GM19463 (cell line): ENCODE data around the gene RAP1GAP.

Source experiments
- ATAC-seq: cut with Tn5 transposase; IDR thresholded peaks from one replicate; pipeline ENCODE4 v1.9.1; 2021; ENCODE audit warnings: mild to moderate bottlenecking, moderate library complexity; ENCODE audit not compliant: unreplicated experiment

Gene RAP1GAP

DNA sequence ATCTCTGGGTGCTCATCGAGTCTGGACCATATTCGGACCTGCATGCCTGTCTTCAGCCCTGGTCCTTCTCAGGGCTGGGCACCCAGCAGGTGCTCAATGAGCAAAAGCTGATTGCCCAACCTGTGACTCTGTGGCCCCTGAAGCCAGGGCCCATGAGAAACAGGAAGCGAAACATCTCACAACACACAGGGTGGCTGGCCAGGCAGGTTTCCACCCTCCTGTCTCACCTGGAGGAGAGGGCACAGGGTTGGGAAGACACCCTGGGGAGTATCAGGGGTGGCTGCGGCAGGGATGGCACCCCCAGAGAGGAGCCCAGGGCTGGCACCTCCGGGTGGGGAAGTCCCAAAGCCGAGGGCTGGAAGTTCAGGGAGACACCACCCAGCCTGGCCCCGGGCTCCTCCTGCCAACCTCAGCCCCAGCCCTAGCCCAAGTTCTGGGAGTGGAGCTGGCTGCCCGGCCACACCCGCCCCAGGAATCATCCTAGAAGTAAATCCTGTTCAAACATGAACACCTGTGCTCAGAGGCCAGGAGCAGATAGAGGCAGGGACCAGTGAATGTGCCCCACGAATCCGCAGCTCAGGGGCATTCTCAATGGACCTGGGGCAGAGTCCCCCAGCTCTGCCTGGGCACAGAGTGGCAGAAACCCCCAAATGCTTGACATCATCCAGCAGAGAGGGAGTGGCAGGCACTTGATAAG is 54.6 kb downstream of the RAP1GAP start:
- no peak for ATAC-seq

DNA sequence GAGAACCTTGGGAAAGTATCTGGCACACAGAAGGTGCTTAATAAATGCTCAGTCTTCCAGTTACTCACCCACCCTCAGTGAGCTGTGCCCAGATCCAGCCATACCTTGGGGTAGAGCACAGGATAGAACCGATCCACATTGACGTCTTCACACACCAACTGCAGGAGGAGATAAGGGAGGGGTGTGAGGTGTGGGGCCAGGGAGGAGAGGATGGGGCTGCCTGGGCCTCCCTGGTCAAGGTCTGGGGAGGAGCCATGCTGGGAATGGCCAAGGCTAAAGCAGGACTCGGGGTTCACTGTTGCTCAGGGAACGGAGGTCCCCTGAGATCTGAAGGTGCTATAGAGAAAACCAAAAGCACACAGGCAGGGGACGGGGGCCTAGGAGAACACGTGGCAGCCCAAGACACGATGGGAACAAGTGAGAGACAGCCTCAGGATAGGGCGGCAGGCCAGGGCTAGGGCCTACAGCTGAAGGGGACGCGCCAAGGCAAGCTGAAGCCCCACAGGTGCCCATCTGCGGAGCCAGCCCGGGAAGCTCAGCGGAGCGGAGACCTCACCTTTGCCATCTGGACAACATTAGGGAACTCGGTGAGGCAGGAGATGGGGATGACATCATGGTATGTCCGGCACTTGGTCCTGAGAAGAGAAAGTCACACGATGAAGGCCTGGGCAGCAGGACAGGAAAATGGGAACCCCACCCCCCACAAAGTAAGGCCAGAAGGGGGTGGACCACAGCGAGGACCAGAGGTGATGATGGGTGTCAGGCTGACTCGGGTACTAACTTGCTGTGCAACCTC is 55.9 kb downstream of the RAP1GAP start:
- ATAC-seq, result no peak

DNA sequence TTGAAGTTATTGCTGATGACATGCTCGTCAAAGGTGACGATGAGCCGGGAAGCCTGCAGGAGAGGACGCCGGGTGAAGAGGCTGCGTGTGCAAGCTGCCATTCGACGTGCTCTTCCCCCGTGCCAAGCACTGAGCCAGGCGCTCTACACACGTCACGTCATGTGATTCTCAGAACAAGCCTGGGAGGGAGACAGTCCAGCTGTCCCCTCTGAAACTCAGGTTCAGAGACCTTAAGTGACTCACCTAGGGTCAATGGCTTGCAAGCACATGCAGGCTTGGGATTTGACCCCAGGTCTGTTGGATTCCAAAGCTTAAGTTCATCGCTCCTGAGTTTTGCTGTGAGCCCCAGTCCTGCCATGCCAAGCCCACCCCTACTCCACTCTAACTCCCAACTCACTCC is 57.1 kb downstream of the RAP1GAP start:
- no peak for ATAC-seq

DNA sequence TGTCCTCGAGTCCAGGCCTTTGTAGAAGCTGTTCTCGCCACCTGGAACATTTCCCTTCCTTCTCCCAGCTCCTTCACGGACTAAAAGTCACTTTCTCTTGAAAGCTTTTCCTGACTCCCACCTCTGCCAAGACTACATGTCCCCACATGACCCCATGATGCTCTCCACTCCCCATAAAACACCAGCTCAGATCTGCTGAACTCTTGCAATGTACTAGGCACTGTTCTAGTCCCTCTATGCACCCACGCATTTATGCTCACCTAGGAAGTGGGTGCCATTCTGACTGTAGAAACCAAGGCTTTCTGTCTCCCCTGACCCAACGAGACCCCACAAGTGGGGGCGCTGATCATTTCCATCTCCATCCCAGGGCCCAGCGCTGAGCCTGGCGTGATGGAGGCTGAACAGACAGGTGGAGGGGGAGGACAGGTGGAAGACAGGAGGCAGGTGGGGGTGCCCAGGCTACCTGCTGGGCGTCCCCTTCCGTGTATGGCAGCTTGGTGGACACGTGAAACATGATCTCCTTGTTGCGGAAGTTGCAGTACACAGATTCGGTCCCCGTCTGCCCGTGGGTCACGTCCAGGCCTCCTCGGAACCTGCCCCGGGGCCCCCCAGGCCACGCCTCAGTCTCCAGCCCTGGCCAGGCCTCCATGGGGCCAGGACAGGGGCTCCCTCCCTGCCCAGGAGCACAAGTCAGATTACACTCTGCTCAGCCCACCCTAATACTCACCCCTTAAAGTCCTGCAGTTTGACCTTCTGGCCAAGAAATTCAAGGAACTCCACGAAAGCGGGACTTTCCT is 58.0 kb downstream of the RAP1GAP start:
- ATAC-seq, result no peak

DNA sequence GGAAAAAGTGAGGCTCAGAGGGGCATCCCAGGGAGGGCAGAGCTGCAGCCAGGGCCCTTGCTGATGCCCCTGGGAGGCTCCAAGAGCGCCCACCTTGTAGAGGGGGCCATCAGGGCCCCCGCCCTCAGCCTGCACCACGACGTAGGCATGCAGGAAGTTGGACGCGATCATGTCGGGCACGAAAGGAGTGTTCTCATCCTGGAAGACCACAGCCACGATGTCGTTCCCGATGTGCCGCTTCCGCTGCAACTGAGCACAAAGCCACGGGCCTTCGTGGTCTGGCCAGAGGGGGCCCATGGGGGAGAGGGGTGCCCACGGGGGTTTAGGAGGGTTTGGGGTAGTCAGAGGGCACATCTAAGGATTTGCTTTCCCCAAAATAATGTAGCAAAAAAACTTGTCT is 59.1 kb downstream of the RAP1GAP start:
- no peak for ATAC-seq

DNA sequence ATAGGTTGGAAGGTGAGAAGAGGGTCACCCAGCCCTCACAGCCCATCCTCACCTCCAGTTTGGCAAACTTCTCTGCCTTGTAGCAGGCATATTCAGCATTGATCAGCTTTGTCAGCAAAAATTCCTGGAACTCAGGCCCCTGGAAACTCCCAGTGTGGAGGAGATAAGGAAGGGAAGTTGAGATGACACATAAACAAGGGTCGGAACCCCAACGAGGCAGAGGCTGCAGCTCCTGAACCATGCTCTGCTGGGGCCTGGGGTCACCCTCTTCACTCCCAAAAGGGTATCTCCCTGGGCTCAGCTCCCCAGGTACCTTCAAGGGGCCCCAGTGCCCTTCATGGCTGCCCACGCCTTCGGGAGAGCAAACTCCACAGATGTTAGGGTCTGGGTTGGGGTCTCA is 60.4 kb downstream of the RAP1GAP start:
- no peak for ATAC-seq

DNA sequence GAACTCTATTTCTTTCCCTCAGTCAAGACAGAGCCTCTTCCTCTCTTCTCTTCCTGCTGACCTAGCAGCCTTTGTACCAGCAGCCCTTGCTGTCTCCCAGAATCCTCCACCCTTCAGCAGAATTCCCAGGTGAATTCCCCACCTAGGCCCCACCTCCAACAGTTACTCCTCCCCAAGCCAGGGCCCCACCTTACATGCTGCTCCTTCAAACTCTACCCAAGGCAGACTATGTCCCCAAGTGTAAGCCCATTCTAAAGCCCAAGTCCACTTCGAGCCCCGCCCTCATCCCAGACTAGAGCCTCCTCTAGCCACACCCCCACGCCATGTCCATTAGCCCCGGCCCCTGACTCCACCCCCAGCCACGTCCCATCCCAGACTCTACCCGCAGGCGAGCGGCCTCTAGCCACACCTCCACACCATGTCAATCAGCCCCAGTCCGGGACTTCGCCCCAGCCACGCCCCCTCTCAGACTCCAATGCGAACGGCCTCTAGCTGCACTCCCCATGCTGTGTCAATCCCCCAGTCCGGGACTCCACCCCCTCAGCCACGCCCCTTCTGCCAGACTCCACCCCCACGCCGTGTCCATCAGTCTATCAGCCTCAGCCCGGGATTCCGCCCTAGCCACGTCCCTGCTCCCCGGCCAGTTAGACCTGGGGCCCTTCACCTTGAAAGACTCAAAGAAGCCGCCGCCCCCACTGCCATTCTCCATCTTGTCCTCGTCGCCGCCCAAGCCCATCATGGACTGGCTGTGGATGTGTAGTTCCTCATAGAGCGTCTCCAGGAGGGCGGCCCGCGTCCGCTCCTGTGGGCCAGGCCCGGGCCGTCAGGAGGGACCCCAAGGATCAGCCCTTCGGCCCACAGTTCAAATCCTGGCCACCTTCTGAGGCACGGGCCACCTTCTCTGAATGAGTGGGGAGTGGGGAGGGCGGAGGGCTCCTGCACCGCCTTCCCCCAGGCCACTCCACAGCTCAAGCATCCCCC is 61.3 kb downstream of the RAP1GAP start:
- peak; percentile 73 for ATAC-seq

DNA sequence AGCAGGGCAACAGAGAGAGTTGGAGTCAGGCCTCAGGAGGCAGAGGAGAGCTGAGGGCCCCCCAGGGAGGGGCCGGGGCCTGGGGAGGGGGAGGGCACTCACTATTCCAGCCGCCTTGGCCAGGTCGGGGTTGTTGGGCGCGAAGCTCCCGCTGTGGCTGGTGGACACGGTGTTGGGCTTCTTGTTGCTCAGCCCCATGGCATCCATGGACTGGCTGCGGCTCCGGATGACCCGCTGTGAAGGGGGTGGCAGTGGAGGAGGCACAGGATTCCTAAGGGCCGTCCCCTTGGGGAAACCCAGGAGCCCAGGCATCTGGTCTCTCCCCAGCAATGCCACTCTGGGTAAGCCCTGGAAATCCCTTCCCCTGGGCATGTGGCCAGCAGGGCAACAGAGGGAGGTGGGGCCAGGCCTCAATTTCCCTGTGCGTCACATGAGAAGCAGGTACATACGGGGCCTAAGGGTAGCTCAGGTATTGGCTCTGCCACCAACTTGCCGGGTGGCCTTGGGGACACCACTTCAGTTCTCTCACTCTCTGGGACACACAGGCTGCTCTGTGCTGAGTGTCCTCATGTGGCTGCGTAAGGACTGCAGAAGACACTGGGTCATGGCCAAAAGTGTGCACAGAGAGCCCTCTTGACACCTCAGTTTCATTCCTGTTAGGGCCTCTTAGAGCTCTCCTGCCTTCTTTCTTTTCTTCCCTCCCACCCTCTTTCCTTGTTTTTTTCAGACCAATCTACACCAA is 63.0 kb downstream of the RAP1GAP start:
- no peak for ATAC-seq

DNA sequence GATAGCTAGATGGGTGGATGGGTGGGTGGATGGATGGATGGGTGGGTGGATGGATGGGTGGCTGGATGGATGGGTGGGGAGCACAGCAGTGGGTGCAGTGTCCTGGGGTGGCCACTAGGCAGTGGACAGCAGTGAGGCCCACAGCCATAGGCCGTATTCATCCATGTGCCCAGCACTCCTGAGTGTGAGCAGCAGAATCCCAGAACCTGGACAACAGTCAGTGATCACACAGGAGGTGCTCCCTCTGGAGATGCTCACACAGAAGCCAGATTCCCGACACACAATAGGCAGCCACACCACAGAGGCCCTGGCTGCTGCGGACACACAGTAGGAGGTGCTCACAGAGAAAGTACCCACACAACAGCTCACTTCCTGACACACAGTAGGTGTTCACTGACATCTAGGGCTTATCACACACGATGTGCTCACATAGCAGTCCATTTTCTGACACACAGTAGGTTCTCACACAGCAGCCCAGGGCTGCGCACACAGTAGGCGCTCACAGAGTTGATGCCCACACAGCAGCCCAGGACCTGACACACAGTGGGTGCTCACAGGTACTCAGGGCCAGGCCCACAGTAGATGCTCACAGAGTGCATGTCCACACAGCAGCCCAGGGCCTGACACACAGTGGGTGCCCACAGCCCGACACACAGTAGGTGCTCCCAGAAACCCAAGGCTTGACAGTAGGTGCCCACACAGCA is 64.0 kb downstream of the RAP1GAP start:
- no peak for ATAC-seq

DNA sequence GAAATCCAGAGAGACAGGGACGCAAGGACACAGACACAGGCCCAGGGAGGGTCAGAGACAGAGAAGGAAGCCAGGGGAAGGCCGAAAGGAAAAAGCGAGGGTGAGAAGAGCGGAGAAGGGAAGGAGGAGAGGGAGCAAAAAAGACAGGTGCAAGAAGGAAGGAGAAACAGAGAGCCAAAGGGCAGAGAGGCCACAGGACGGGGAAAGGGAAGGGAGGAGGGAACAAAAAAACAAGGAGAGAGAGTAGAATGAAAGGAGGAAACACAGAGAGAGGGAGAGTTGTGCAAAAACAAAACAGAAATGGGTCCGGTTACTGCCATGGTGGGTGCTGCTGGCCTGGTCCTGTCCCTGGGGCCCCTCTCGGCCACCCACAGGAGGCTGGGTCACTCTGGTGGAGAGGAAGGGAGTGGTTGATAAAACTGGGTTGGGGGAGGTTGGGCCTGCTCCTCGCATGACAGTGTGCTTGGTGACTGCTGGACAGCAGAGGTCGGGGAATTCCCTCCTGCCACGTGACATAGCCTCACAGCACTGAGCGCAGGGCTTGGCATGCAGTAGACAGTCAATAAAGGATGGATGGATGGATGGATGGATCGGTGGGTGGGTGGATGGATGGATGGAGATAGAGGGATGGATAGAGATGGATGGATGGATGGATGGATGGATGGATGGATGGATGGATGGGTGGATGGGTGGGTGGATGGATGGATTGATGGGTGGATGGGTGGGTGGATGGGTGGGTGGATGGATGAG is 64.8 kb downstream of the RAP1GAP start:
- ATAC-seq, result no peak

DNA sequence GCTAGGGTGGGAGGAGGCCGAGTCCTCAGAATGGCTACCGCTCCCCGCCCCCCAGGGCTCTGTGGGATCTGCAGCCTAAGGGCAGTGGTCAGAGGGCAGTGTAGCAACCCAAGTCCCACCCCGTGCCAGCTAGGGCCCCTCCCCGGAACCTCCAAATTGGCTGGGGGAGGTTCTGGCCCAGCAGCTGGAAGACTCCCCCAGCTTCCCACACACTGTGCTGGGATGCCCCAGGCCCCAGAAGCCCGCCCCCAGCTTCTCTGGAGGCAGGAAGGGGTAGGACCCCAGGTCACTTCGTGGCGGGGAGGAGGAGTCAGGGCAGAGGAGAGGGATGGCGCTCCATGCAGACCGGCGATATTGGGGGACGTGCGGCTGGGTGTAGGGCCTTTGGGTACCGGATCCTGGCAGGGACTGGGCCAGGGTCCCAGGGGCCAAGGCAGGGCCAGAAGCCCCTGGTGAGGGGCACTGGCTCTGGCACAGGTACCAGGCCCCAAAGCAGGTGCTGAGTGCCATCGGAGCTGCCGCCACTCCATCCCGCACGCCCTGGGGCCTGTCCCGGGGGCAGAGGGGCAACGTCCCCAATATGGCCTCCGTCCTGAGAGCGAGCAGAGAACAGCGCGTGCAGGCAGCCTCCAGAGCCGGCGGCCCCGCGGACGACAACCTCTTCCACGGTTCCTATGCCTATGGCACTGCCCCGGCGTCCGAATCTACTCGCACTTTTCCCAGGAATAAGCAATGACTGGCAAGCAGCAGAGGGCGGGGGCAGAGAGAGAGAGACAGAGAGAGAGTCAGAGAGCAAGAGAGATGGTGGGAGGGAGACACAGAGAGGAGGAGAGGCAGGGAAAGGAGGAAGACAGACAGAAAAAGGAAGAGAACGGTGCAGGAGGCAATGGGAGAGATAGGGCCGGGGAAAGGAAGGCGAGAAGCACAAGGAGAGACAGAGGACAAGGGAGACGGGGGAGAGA is 65.7 kb downstream of the RAP1GAP start:
- ATAC-seq, result no peak

DNA sequence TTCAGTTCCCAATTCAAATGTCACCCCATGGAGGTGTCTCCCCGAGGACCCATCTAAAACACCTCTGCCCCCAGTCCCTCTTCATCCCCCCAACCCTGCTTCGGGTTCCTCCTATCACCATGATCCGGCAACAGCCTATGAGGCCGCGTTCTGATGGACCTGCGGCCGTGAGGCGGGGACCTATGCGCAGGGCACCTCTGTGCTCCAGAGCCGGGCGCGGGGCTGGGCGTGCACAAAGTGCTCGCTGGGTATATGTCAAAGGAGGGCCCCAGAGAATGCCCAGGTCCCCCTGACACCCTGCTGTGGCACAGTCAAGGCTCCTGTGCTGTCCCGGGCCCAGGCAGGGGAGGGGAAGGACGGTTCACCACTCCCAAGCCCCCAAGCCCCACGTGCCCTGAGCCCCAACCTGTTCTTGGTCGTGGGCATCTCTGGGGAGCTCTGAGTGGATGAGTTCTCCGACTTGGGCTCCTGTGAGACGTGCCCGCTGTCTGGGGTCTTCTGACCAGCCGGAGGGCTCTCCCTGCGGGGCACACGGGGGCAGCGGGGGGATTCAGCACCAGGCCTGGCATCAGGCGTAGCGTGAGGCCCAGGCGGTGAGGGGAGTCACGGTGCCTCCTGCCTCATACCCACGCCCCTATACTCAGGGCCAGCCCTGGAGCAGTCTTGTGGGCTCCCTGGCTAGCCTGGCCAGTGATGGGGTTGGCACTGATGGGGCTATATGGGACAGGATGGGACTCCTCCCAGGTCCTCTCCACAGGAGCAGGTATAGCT is 67.7 kb downstream of the RAP1GAP start:
- ATAC-seq, result no peak

DNA sequence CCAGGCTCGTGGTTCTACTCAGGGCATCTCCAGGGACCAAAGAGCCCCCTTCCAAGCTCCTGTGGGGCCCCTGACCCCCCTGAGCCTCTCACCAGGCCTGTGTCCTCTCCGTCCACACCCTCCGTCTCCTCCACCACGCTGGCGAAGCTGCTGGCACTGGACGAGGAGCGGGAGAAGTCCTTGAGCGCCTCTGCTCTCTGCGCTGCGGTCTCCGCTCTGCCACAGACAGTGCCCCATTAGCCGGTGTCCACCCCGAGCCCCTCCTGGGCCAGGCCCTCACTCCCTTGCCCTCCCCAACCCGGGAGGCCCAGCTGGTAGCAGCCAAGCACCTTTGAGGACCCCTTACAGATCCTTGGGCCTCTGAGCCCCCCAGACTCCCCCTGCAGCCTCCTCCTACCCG is 69.8 kb downstream of the RAP1GAP start:
- ATAC-seq, result no peak

DNA sequence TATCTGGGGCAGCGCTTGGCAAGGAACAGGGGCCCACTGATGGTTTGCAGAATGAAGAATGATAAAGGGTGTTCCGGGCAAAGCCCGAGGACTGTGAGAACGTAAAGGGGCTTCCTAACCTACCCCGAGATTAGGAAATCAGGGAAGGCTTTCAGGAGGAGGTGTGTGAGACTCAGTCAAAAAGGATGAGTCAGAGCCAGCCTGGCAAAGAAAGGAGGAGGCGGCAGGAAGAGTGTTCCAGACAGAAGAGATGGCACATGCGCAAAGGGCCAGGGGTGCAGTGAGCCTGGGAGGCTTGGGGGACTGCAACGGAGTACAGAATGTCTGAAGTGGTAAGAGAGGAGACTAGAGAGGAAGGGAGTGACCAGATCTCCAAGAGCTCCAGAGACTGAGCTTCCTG is 70.3 kb downstream of the RAP1GAP start:
- no peak for ATAC-seq

DNA sequence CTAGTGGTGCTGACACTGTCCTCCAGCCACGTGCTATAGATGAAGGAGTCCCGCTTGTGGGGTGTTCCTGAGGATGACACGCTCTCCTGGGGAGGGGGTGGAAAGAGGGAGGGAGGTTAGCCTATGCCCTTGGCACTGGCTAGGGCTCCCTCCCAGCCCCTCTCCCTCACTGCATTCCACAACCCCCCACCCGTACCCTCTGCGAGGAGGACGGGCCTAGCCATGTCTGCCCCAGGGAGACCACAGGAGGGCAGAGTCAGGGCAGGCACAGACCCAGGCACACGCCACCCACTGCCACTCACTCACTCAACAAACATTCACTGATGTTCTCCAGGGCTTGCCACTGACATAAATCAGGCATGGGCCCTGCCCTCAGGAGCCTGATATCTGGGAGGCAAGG is 70.7 kb downstream of the RAP1GAP start:
- ATAC-seq, result no peak

DNA sequence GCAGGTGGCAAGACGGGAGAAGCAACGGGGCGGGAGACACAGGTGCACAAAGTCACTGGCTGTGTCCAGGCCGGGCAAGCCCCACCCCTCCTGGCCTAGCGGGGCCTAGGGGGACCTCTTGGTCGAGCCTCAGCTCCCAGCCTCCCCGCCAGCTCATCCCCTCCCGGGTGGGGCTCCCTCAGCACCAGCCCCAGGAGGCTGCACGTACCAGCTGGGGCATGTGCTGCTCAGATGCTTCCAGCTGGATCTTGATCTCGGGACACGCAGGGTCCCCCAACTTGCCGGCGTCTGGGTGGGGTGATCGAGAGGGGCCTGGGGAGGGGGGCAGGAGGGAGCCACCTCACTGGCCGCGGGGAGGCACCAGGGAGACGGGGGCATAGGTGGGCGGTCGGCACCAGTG is 71.4 kb downstream of the RAP1GAP start:
- no peak for ATAC-seq

DNA sequence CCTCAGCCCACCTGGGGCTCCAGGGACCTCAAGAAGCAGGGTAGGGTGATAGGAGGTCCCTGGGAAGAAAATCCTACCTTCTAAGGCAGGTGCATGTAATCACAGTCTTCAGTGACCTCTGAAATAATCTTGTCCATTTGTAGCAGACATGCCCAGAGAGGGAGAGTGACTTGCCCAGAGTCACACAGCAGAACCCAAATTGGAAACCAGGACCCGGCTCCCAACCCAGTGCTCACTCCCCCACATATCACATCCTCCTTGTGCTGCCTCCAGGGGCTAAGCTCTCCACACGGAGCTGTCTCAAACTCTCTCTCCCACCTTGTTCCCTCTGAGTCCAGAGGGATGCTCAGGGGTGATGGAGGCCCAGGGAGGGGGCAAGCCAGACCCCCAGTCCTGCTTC is 72.5 kb downstream of the RAP1GAP start:
- ATAC-seq, result no peak
